MCF 10A (cell line): Measurements from ENCODE around the gene SETD1B. TPM values are rescaled to one million over a fixed set of nuclear protein-coding genes. Genes with fewer than 3 reads are reported as not detected.
"Not testable (repeated sequence)": the region's sequence is repeated elsewhere in the genome, so short reads cannot be mapped to it uniquely, and the experiment has no call there.

ENCODE experiments used
- BruUV-seq: library from RNA; stranded (reverse); fragments of 400-500 nt; replicated peaks from 2 replicates; lab custom pipeline; 2021; lab: Mats Ljungman, UMichigan
- CTCF ChIA-PET: fragments of 300-600 bp; sonication (Branson Sonifier 250); formaldehyde crosslinking; extraction: SDS; loops from one replicate; lab custom pipeline; 2021; ENCODE audit warnings: antibody characterized with exemption, inconsistent platforms; lab: Yijun Ruan, JAX
- POLR2A ChIA-PET: fragments of 300-600, 350-650 bp; sonication (Branson Sonifier 250); formaldehyde crosslinking; extraction: SDS; loops from one replicate; lab custom pipeline; 2020; ENCODE audit warnings: antibody characterized with exemption, inconsistent platforms; lab: Yijun Ruan, JAX
- DNase-seq: peaks from one replicate; pipeline ENCODE4 v3.0.0-alpha.2; 2018; ENCODE audit not compliant: unreplicated experiment
- H3K27ac Mint-ChIP-seq: one replicate; pipeline ENCODE4 v1.8.0; 2022; ENCODE audit warnings: mild to moderate bottlenecking, low read depth, mixed read lengths; ENCODE audit not compliant: unreplicated experiment
- H3K27me3 Mint-ChIP-seq: one replicate; pipeline ENCODE4 v1.8.0; 2022; ENCODE audit warnings: mixed read lengths; ENCODE audit not compliant: insufficient read depth, unreplicated experiment
- H3K36me3 Mint-ChIP-seq: one replicate; pipeline ENCODE4 v1.8.0; 2022; ENCODE audit warnings: mild to moderate bottlenecking, moderate library complexity, mixed read lengths; ENCODE audit not compliant: insufficient read depth, unreplicated experiment
- H3K4me1 Mint-ChIP-seq: one replicate; pipeline ENCODE4 v1.8.0; 2022; ENCODE audit warnings: mixed read lengths; ENCODE audit not compliant: insufficient read depth, unreplicated experiment
- H3K4me3 Mint-ChIP-seq: one replicate; pipeline ENCODE4 v1.8.0; 2022; ENCODE audit warnings: mild to moderate bottlenecking, moderate library complexity, mixed read lengths; ENCODE audit not compliant: unreplicated experiment
- H3K9me3 Mint-ChIP-seq: one replicate; pipeline ENCODE4 v1.8.0; 2022; ENCODE audit warnings: mixed read lengths; ENCODE audit not compliant: unreplicated experiment
- CTCF ChIP-seq: fragments of 200-600 bp; IDR thresholded peaks from one replicate; pipeline ENCODE4 v1.8.0; 2022; ENCODE audit warnings: antibody characterized with exemption, mild to moderate bottlenecking; ENCODE audit not compliant: unreplicated experiment
- intact Hi-C: fragments of 100-400 bp; cut with micrococcal nuclease; formaldehyde crosslinking; loops from 2 replicates; pipeline ENCODE4 v1.14.1; 2022
- total RNA-seq: library from RNA; stranded (reverse); gene quantifications from 2 replicates; pipeline ENCODE4 v1.2.3, GENCODE V29; 2022

The SETD1B gene
- total RNA-seq, 1 experiment from 2014 or later, result 19.7 TPM

GRCh38 chr12:121845701-121846100 is 41.9 kb downstream of the SETD1B start:
- Mint-ChIP-seq H3K4me3 (no peak overlapping the region), H3K9me3 (no peaks in the 10 kb centered on the region), H3K36me3 (no peaks in the 10 kb centered on the region), H3K4me1 (no peaks in the 10 kb centered on the region), H3K27ac (no peak overlapping the region), H3K27me3 (no peaks in the 10 kb centered on the region)
- intact Hi-C loops, result no loop called here
- ChIA-PET POLR2A (no interaction called here), CTCF (interaction anchor here (0.6 to 2.0 kb wide), 2 partner anchors 39 to 52 kb away, joined by 3 to 7 read pairs; partner anchors contain the start of gene RHOF)
- no TSS peak for BruUV-seq
- DNase-seq, result no peak
- no peak for TF ChIP-seq CTCF

GRCh38 chr12:121849211-121849610 is 45.4 kb downstream of the SETD1B start:
- no peak for DNase-seq
- Mint-ChIP-seq H3K36me3 (no peaks in the 10 kb centered on the region), H3K4me1 (no peaks in the 10 kb centered on the region), H3K27me3 (no peaks in the 10 kb centered on the region), H3K4me3 (no peak overlapping the region), H3K27ac (no peak overlapping the region), H3K9me3 (no peaks in the 10 kb centered on the region)
- CTCF ChIA-PET, result no interaction called here
- no peak for TF ChIP-seq CTCF
- POLR2A ChIA-PET, result no interaction called here
- intact Hi-C loops, result no loop called here
- BruUV-seq, result no TSS peak

- no TSS peak for BruUV-seq
- no peak for DNase-seq
- Mint-ChIP-seq H3K4me1 (no peaks in the 10 kb centered on the region), H3K27me3 (no peaks in the 10 kb centered on the region), H3K4me3 (no peak overlapping the region), H3K27ac (no peak overlapping the region), H3K9me3 (no peaks in the 10 kb centered on the region), H3K36me3 (no peaks in the 10 kb centered on the region)
- CTCF ChIA-PET, result interaction anchor here (1.1 kb wide), 1 partner anchor 9 kb away, joined by 4 read pairs; no protein-coding TSS in a partner anchor
- TF ChIP-seq CTCF, result no peak
- intact Hi-C loops, result no loop called here
- POLR2A ChIA-PET, result no interaction called here
Measured at GRCh38 chr12:121849665-121850064, 45.9 kb downstream of the SETD1B start.

GRCh38 chr12:121852392-121852791 is 48.6 kb downstream of the SETD1B start:
- H3K27ac Mint-ChIP-seq, H3K27me3 Mint-ChIP-seq, POLR2A ChIA-PET, H3K36me3 Mint-ChIP-seq, H3K9me3 Mint-ChIP-seq, H3K4me3 Mint-ChIP-seq, BruUV-seq, intact Hi-C loops, CTCF ChIA-PET, DNase-seq, H3K4me1 Mint-ChIP-seq: not testable (repeated sequence)
